Activated T-helper 2 cell treated with anti-CD3 and anti-CD28 coated beads, Interferon-gamma antibody, Interleukin-2, Interleukin-4, amounts not matched to agents 10 μg/mL and 5 μg/mL and 100 μg/mL, durations not matched to agents 14 hours and 24 hours and 36 hours (primary cell): ENCODE measurements around the gene PARVA. TPM values are rescaled to one million over a fixed set of nuclear protein-coding genes. Genes with fewer than 3 reads are reported as not detected.

Experiments
- DNase-seq: peaks from one replicate; pipeline ENCODE4 v3.0.0; 2021; ENCODE audit warnings: low spot score
- H3K27ac Mint-ChIP-seq: one replicate; pipeline ENCODE4 v1.8.0; 2021; ENCODE audit warnings: mixed read lengths
- H3K27me3 Mint-ChIP-seq: one replicate; pipeline ENCODE4 v1.8.0; 2021; ENCODE audit warnings: low read depth, mixed read lengths
- H3K36me3 Mint-ChIP-seq: one replicate; pipeline ENCODE4 v1.8.0; 2021; ENCODE audit warnings: low read depth, mixed read lengths
- H3K4me1 Mint-ChIP-seq: one replicate; pipeline ENCODE4 v1.8.0; 2021; ENCODE audit warnings: low read depth, mixed read lengths
- H3K4me3 Mint-ChIP-seq: one replicate; pipeline ENCODE4 v1.8.0; 2021; ENCODE audit warnings: low read depth, mild to moderate bottlenecking, moderate library complexity, mixed read lengths
- H3K9me3 Mint-ChIP-seq: one replicate; pipeline ENCODE4 v1.8.0; 2021; ENCODE audit warnings: mixed read lengths
- intact Hi-C: fragments of 100-400 bp; cut with micrococcal nuclease; formaldehyde crosslinking; loops from one replicate; pipeline ENCODE4 v1.15.1; 2023
- total RNA-seq: library from RNA; stranded (reverse); gene quantifications from 2 replicates; pipeline ENCODE4 v1.2.3, GENCODE V29; 2022

Gene PARVA
- total RNA-seq, 1 donor from 2014 or later: not detected

GRCh38 chr11:12414611-12415010, 37.2 kb downstream of the PARVA start:
- intact Hi-C loops: no loop called here
- H3K27ac Mint-ChIP-seq: no peak overlapping the region
- peaks cover 12% of the 10 kb centered on the region for H3K27me3 Mint-ChIP-seq
- H3K36me3 Mint-ChIP-seq: no peaks in the 10 kb centered on the region
- no peaks in the 10 kb centered on the region for H3K4me1 Mint-ChIP-seq
- H3K9me3 Mint-ChIP-seq: no peaks in the 10 kb centered on the region
- H3K4me3 Mint-ChIP-seq: no peak overlapping the region
- DNase-seq: no peak

- H3K27me3 Mint-ChIP-seq: peaks cover 9% of the 10 kb centered on the region
- intact Hi-C loops: no loop called here
- H3K9me3 Mint-ChIP-seq: no peaks in the 10 kb centered on the region
- DNase-seq: no peak
- no peak overlapping the region for H3K27ac Mint-ChIP-seq
- H3K4me1 Mint-ChIP-seq: no peaks in the 10 kb centered on the region
- no peaks in the 10 kb centered on the region for H3K36me3 Mint-ChIP-seq
- no peak overlapping the region for H3K4me3 Mint-ChIP-seq
Observed at GRCh38 chr11:12415342-12415966, 38.1 kb downstream of the PARVA start.

GRCh38 chr11:12416552-12416951, 39.2 kb downstream of the PARVA start:
- no peak overlapping the region for H3K27ac Mint-ChIP-seq
- no peaks in the 10 kb centered on the region for H3K4me1 Mint-ChIP-seq
- no peaks in the 10 kb centered on the region for H3K36me3 Mint-ChIP-seq
- no peaks in the 10 kb centered on the region for H3K9me3 Mint-ChIP-seq
- no peak overlapping the region for H3K4me3 Mint-ChIP-seq
- H3K27me3 Mint-ChIP-seq: peaks cover 8% of the 10 kb centered on the region
- intact Hi-C loops: no loop called here
- DNase-seq: no peak

- intact Hi-C loops: no loop called here
- Mint-ChIP-seq H3K36me3 (no peaks in the 10 kb centered on the region), H3K4me3 (no peak overlapping the region), H3K4me1 (no peaks in the 10 kb centered on the region), H3K9me3 (no peaks in the 10 kb centered on the region), H3K27me3 (peaks cover 5% of the 10 kb centered on the region), H3K27ac (no peak overlapping the region)
- DNase-seq: no peak
Observed at GRCh38 chr11:12417691-12418611, 40.6 kb downstream of the PARVA start.

GRCh38 chr11:12420040-12420439, 42.7 kb downstream of the PARVA start:
- Mint-ChIP-seq H3K4me1 (no peaks in the 10 kb centered on the region), H3K4me3 (no peak overlapping the region), H3K27me3 (peaks cover 6% of the 10 kb centered on the region), H3K9me3 (no peaks in the 10 kb centered on the region), H3K27ac (no peak overlapping the region), H3K36me3 (no peaks in the 10 kb centered on the region)
- DNase-seq: no peak
- intact Hi-C loops: no loop called here

GRCh38 chr11:12420706-12421105, 43.3 kb downstream of the PARVA start:
- DNase-seq: no peak
- intact Hi-C loops: no loop called here
- Mint-ChIP-seq H3K4me1 (no peaks in the 10 kb centered on the region), H3K9me3 (no peaks in the 10 kb centered on the region), H3K27me3 (peaks cover 6% of the 10 kb centered on the region), H3K36me3 (no peaks in the 10 kb centered on the region), H3K4me3 (no peak overlapping the region), H3K27ac (no peak overlapping the region)

GRCh38 chr11:12421386-12421785, 44.0 kb downstream of the PARVA start:
- H3K27ac Mint-ChIP-seq: no peak overlapping the region
- no peaks in the 10 kb centered on the region for H3K36me3 Mint-ChIP-seq
- peaks cover 5% of the 10 kb centered on the region for H3K27me3 Mint-ChIP-seq
- intact Hi-C loops: no loop called here
- H3K4me3 Mint-ChIP-seq: no peak overlapping the region
- H3K9me3 Mint-ChIP-seq: no peaks in the 10 kb centered on the region
- DNase-seq: no peak
- no peaks in the 10 kb centered on the region for H3K4me1 Mint-ChIP-seq

- intact Hi-C loops: no loop called here
- no peaks in the 10 kb centered on the region for H3K9me3 Mint-ChIP-seq
- H3K4me1 Mint-ChIP-seq: no peaks in the 10 kb centered on the region
- H3K27ac Mint-ChIP-seq: no peak overlapping the region
- no peak overlapping the region for H3K4me3 Mint-ChIP-seq
- no peak for DNase-seq
- no peaks in the 10 kb centered on the region for H3K36me3 Mint-ChIP-seq
- H3K27me3 Mint-ChIP-seq: peaks cover 4% of the 10 kb centered on the region
Observed at GRCh38 chr11:12426176-12426575, 48.8 kb downstream of the PARVA start.

- H3K27me3 Mint-ChIP-seq: peaks cover under 1% of the 10 kb centered on the region
- H3K9me3 Mint-ChIP-seq: no peaks in the 10 kb centered on the region
- H3K4me3 Mint-ChIP-seq: no peak overlapping the region
- intact Hi-C loops: no loop called here
- H3K27ac Mint-ChIP-seq: no peak overlapping the region
- H3K4me1 Mint-ChIP-seq: no peaks in the 10 kb centered on the region
- H3K36me3 Mint-ChIP-seq: no peaks in the 10 kb centered on the region
- no peak for DNase-seq
Observed at GRCh38 chr11:12429155-12429554, 51.8 kb downstream of the PARVA start.

- H3K4me1 Mint-ChIP-seq: no peaks in the 10 kb centered on the region
- no peaks in the 10 kb centered on the region for H3K36me3 Mint-ChIP-seq
- no peak overlapping the region for H3K27ac Mint-ChIP-seq
- H3K27me3 Mint-ChIP-seq: no peaks in the 10 kb centered on the region
- DNase-seq: no peak
- H3K4me3 Mint-ChIP-seq: no peak overlapping the region
- intact Hi-C loops: no loop called here
- no peaks in the 10 kb centered on the region for H3K9me3 Mint-ChIP-seq
Observed at GRCh38 chr11:12430351-12430750, 53.0 kb downstream of the PARVA start.

GRCh38 chr11:12430954-12431595, 53.7 kb downstream of the PARVA start:
- Mint-ChIP-seq H3K36me3 (no peaks in the 10 kb centered on the region), H3K4me3 (no peak overlapping the region), H3K27me3 (no peaks in the 10 kb centered on the region), H3K9me3 (no peaks in the 10 kb centered on the region), H3K27ac (no peak overlapping the region), H3K4me1 (no peaks in the 10 kb centered on the region)
- intact Hi-C loops: no loop called here
- DNase-seq: no peak

GRCh38 chr11:12432507-12432906, 55.1 kb downstream of the PARVA start:
- intact Hi-C loops: no loop called here
- H3K27me3 Mint-ChIP-seq: peaks cover 2% of the 10 kb centered on the region
- H3K4me3 Mint-ChIP-seq: no peak overlapping the region
- DNase-seq: no peak
- no peaks in the 10 kb centered on the region for H3K4me1 Mint-ChIP-seq
- no peaks in the 10 kb centered on the region for H3K9me3 Mint-ChIP-seq
- no peak overlapping the region for H3K27ac Mint-ChIP-seq
- no peaks in the 10 kb centered on the region for H3K36me3 Mint-ChIP-seq

GRCh38 chr11:12433121-12433520, 55.8 kb downstream of the PARVA start:
- Mint-ChIP-seq H3K4me1 (no peaks in the 10 kb centered on the region), H3K9me3 (no peaks in the 10 kb centered on the region), H3K27ac (no peak overlapping the region), H3K27me3 (peaks cover 2% of the 10 kb centered on the region), H3K4me3 (no peak overlapping the region), H3K36me3 (no peaks in the 10 kb centered on the region)
- no peak for DNase-seq
- intact Hi-C loops: no loop called here
